ENCODE measurements around the gene OIT3. TPM values are rescaled to one million over a fixed set of nuclear protein-coding genes. Genes with fewer than 3 reads are reported as not detected.
"Not testable (repeated sequence)": the region's sequence is repeated elsewhere in the genome, so short reads cannot be mapped to it uniquely, and the experiment has no call there.

Gene OIT3
- total RNA-seq, 1 experiment from 2014 or later, result not detected

- Histone ChIP-seq H3K36me3 (ENCODE audit: insufficient read depth, low read length, poor library complexity, severe bottlenecking) (no peaks in the 10 kb centered on the region), H3K9me3 (ENCODE audit: low read depth, low read length, poor library complexity, severe bottlenecking) (no peaks in the 10 kb centered on the region), H3K27ac (ENCODE audit: low read depth, low read length, poor library complexity, severe bottlenecking) (no peak overlapping the region), H3K4me1 (ENCODE audit: insufficient read depth, low read length, poor library complexity, severe bottlenecking) (no peaks in the 10 kb centered on the region), H3K4me3 (ENCODE audit: low read depth, low read length, poor library complexity, severe bottlenecking) (no peak overlapping the region), H3K27me3 (replicated peaks; ENCODE audit: insufficient read depth, low read depth, low read length, poor library complexity) (no peaks in the 10 kb centered on the region)
- BruUV-seq (replicated peaks), result no TSS peak
- no peak for TF ChIP-seq EZH2 (IDR thresholded peaks at IDR 0.05; ENCODE audit: borderline replicate concordance, low read depth, low read length, poor library complexity, severe bottlenecking)
- TF ChIP-seq CTCF (conservative IDR thresholded peaks at IDR 0.05; ENCODE audit: low read depth, low read length), result no peak
- CTCF ChIA-PET, result no interaction called here
- POLR2A ChIA-PET (ENCODE audit: low non-redundant PET), result no interaction called here
- intact Hi-C loops (cut with micrococcal nuclease; ENCODE audit: unreplicated experiment), result no loop called here
- DNase-seq (ENCODE audit: low spot score), result no peak
Measured at GRCh38 chr10:72913287-72913686, 19.7 kb downstream of the OIT3 start.

- intact Hi-C loops (cut with micrococcal nuclease; ENCODE audit: unreplicated experiment); H3K9me3 ChIP-seq (ENCODE audit: low read depth, low read length, poor library complexity, severe bottlenecking); H3K4me3 ChIP-seq (ENCODE audit: low read depth, low read length, poor library complexity, severe bottlenecking); POLR2A ChIA-PET (ENCODE audit: low non-redundant PET); H3K27ac ChIP-seq (ENCODE audit: low read depth, low read length, poor library complexity, severe bottlenecking); H3K36me3 ChIP-seq (ENCODE audit: insufficient read depth, low read length, poor library complexity, severe bottlenecking); DNase-seq (ENCODE audit: low spot score); H3K4me1 ChIP-seq (ENCODE audit: insufficient read depth, low read length, poor library complexity, severe bottlenecking); CTCF ChIA-PET; H3K27me3 ChIP-seq (replicated peaks; ENCODE audit: insufficient read depth, low read depth, low read length, poor library complexity); BruUV-seq (replicated peaks): not testable (repeated sequence)
Measured at GRCh38 chr10:72917201-72917600, 23.7 kb downstream of the OIT3 start.

GRCh38 chr10:72917803-72918332, 24.3 kb downstream of the OIT3 start:
- H3K27me3 ChIP-seq (replicated peaks; ENCODE audit: insufficient read depth, low read depth, low read length, poor library complexity); H3K4me3 ChIP-seq (ENCODE audit: low read depth, low read length, poor library complexity, severe bottlenecking); H3K4me1 ChIP-seq (ENCODE audit: insufficient read depth, low read length, poor library complexity, severe bottlenecking); POLR2A ChIA-PET (ENCODE audit: low non-redundant PET); DNase-seq (ENCODE audit: low spot score); CTCF ChIA-PET; BruUV-seq (replicated peaks); H3K9me3 ChIP-seq (ENCODE audit: low read depth, low read length, poor library complexity, severe bottlenecking); intact Hi-C loops (cut with micrococcal nuclease; ENCODE audit: unreplicated experiment); H3K27ac ChIP-seq (ENCODE audit: low read depth, low read length, poor library complexity, severe bottlenecking); H3K36me3 ChIP-seq (ENCODE audit: insufficient read depth, low read length, poor library complexity, severe bottlenecking): not testable (repeated sequence)

GRCh38 chr10:72918352-72918751, 24.8 kb downstream of the OIT3 start:
- Histone ChIP-seq H3K27ac (ENCODE audit: low read depth, low read length, poor library complexity, severe bottlenecking) (no peak overlapping the region), H3K36me3 (ENCODE audit: insufficient read depth, low read length, poor library complexity, severe bottlenecking) (no peaks in the 10 kb centered on the region), H3K4me3 (ENCODE audit: low read depth, low read length, poor library complexity, severe bottlenecking) (no peak overlapping the region), H3K4me1 (ENCODE audit: insufficient read depth, low read length, poor library complexity, severe bottlenecking) (no peaks in the 10 kb centered on the region), H3K27me3 (replicated peaks; ENCODE audit: insufficient read depth, low read depth, low read length, poor library complexity) (peaks cover 3% of the 10 kb centered on the region), H3K9me3 (ENCODE audit: low read depth, low read length, poor library complexity, severe bottlenecking) (no peaks in the 10 kb centered on the region)
- no peak for TF ChIP-seq EZH2 (IDR thresholded peaks at IDR 0.05; ENCODE audit: borderline replicate concordance, low read depth, low read length, poor library complexity, severe bottlenecking)
- TF ChIP-seq CTCF (conservative IDR thresholded peaks at IDR 0.05; ENCODE audit: low read depth, low read length), result no peak
- intact Hi-C loops (cut with micrococcal nuclease; ENCODE audit: unreplicated experiment), result no loop called here
- BruUV-seq (replicated peaks), result no TSS peak
- no peak for DNase-seq (ENCODE audit: low spot score)
- ChIA-PET POLR2A (ENCODE audit: low non-redundant PET) (no interaction called here), CTCF (no interaction called here)

GRCh38 chr10:72921147-72921683, 27.7 kb downstream of the OIT3 start:
- DNase-seq (ENCODE audit: low spot score); H3K4me3 ChIP-seq (ENCODE audit: low read depth, low read length, poor library complexity, severe bottlenecking); H3K27ac ChIP-seq (ENCODE audit: low read depth, low read length, poor library complexity, severe bottlenecking); BruUV-seq (replicated peaks); H3K36me3 ChIP-seq (ENCODE audit: insufficient read depth, low read length, poor library complexity, severe bottlenecking); H3K27me3 ChIP-seq (replicated peaks; ENCODE audit: insufficient read depth, low read depth, low read length, poor library complexity); H3K4me1 ChIP-seq (ENCODE audit: insufficient read depth, low read length, poor library complexity, severe bottlenecking); H3K9me3 ChIP-seq (ENCODE audit: low read depth, low read length, poor library complexity, severe bottlenecking); POLR2A ChIA-PET (ENCODE audit: low non-redundant PET); intact Hi-C loops (cut with micrococcal nuclease; ENCODE audit: unreplicated experiment): not testable (repeated sequence)
- CTCF ChIA-PET, result interaction anchor here (0.7 kb wide), 1 partner anchor 360 kb away, joined by 5 read pairs; no protein-coding TSS in a partner anchor
